Measurements from ENCODE around the gene TNK1.

The TNK1 gene

DNA sequence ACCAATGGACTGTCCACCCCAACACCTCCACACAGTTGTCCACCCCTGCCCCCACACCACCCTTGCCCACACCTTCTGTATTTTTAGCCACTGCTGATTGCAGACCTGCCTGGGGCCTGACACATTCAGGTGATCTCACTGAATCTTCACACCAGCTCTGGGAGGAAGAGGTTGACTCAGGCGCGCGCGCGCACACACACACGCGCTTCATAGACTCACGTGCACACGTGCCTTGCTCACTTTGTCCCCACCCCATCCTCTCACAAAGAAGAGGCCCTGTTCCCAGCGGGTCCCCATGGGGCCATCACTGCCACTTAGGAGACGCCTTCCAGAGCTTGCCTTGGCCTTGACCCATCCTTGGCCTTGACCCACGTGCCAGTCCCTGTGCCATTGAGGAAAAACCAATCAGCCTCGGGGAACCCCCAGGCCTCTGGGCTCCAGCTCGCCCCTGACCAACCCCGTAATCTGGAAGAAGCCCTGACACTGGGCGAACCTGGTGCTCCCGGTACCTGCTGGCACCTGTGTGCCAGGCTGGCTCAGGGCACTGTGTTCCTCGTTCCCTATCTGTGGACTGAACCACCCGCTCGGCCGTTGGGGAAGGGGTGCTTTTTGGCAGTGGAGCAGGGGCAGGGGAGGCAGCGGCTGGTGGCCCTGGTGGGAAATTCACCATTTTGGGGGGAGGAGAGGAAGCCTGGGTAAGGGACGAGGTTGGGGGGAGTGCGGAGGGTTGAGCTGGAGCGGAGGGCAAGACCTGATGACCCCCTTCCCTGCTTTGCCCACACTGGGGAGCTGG, 29.9 kb downstream of the TNK1 start:
- no peak for DNase-seq (ENCODE audit: low read depth in 2 of 2)

GRCh38 chr17:7411427-7411750, 30.5 kb downstream of the TNK1 start:
- DNase-seq (ENCODE audit: low read depth in 2 of 2): no peak

- DNase-seq (ENCODE audit: low read depth in 2 of 2): no peak
These were observed 32.6 kb downstream of the TNK1 start for GRCh38 chr17:7413346-7413985.

GRCh38 chr17:7414837-7415236, 33.9 kb downstream of the TNK1 start:
- no peak for DNase-seq (ENCODE audit: low read depth in 2 of 2)

GRCh38 chr17:7415784-7416183, 34.9 kb downstream of the TNK1 start:
- DNase-seq (ENCODE audit: low read depth in 2 of 2): no peak

DNA sequence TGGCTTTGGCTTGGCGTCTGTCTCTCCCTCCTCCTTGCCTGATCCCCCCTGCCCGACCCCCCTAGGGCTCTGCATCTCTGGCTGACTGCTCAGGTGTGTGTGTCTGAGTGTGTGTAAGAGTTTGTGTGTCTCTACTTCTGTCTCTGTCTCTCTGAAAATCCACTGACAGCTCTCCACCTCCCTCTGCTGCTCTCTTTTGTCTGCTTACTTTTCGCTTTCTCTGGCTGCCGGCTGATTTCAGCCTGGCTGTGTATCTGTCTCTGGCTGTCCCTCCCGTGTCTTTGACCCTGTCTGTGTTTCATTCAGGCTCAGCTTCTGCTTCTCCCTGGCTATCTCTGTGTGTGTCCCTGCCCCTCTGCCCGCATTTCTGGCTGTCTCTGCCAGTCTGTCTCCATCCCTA, 35.4 kb downstream of the TNK1 start:
- no peak for DNase-seq (ENCODE audit: low read depth in 2 of 2)

DNA sequence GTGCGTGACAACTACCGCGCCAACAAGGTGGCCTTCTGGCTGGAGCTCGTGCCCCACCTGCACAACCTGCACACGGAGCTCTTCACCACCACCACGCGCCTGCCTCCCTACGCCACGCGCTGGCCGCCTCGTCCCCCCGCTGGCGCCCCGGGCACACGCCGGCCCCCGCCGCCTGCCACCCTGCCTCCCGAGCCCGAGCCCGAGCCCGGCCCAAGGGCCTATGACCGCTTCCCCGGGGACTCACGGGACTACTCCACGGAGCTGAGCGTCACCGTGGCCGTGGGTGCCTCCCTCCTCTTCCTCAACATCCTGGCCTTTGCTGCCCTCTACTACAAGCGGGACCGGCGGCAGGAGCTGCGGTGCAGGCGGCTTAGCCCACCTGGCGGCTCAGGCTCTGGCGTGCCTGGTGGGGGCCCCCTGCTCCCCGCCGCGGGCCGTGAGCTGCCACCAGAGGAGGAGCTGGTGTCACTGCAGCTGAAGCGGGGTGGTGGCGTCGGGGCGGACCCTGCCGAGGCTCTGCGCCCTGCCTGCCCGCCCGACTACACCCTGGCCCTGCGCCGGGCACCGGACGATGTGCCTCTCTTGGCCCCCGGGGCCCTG, 36.3 kb downstream of the TNK1 start:
- no peak for DNase-seq (ENCODE audit: low read depth in 2 of 2)

DNA sequence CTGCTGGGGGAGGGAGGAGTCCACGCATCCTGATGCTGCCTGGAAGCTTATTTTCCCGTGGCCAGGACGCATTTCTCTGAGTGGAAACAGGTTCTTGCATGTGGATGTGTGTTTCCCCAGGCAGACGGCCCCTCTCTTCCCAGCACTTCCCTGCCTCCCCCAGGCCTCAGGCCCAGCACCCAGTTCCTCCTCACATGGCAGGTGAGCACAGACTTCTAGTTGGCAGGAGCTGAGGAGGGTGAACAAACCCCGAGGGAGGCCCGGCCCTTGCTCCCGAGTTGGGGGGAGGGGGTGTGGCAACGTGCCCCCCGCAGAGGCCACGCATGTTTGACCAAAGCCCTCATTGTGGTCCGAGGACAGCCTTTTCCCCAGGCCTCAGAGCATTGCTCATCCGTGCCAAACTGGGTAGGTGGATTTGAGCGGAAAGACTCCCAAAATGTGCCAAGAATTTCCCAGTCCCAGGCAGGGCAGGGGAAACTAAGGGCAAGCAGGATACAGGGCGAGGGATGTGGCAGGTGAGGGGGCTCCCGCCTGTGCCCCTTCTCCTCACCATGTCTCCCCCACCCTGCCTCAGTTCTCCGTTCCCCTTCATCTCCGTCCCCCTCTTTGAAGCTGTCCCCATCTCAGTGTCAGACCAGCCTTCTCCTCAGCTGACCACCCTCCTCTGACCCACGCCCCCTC, 37.7 kb downstream of the TNK1 start:
- no peak for DNase-seq (ENCODE audit: low read depth in 2 of 2)

DNA sequence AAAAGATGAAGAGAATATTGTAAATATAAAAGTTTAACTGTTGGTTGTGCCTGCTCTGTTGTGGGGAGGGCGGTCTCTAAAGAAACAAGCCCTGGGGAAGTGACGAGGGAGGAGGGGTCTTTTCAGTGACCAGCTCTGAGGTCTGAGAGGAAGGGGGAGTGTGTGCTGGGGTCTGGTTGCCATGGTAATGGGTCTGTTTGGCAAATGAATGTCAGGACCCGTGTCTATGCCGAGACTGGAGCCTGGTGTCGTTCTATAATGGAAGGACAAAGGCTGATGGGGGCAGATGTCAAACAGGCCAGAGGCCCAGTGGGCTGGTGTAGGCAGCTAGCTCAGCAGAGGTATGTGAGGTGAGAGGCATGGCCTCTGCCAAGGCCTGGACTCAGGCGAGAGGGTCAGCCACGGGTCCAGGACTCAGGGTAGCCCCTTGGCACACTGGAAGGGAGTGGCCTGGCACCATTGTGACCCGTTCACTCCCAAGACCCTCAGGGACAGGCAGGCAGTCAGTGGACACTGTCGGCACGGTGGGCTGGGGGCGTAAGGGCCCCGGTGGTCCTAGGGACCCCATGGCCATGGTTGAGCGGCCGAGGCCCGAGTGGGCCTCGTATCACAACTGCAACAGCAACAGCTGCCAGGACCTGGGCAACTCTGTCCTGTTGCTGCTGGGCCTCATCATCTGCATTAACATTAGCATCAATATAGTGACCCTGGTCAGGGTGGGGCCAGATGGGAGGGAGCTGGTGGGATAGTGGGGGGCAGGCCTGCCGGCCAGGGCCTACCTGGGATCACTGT, 39.1 kb downstream of the TNK1 start, which contains the start of gene SPEM1:
TSS of gene SPEM1 (plus strand) at position 506 of the 792 bp plus-strand sequence. CDS start at position 567, 61 bp downstream.
- DNase-seq (ENCODE audit: low read depth in 2 of 2): no peak

DNA sequence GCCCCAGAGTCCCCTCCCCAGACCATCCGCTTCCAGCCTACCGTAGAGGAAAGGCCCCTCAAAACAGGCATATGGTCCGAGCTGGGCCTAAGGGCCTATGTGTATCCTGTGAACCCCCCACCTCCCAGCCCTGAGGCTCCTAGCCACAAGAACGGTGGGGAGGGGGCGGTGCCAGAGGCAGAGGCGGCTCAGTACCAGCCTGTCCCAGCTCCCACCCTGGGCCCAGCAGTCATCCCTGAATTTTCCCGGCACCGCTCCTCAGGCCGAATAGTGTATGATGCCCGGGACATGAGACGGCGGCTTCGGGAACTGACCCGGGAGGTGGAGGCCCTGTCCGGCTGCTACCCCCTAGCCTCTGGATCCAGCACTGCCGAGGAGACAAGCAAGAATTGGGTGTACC, 40.3 kb downstream of the TNK1 start:
- no peak for DNase-seq (ENCODE audit: low read depth in 2 of 2)

DNA sequence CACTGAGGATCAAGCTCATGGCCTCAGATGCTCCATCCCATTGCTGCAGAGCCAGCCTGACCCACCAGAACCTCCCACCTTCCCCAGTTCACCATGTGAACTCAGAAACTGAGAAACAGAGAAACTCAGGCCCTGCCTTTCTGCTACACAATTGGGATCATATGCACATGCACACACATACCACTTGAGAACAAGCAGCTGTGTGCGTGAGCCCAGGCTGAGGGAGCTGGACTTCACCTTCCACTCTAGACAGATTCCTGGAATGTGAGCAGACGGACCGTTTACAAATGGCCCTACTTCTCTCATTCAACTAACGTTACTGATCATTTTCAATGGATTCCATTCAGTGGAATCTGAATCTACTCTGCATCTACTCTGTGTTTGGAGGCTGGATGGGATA, 42.8 kb downstream of the TNK1 start:
- DNase-seq (ENCODE audit: low read depth in 2 of 2): no peak

GRCh38 chr17:7425316-7425715, 44.4 kb downstream of the TNK1 start, which contains the start of gene SPEM2:
TSS of gene SPEM2 (plus strand) at chr17:7425616. CDS start at chr17:7425689, 73 bp downstream.
- DNase-seq (ENCODE audit: low read depth in 2 of 2): no peak

DNA sequence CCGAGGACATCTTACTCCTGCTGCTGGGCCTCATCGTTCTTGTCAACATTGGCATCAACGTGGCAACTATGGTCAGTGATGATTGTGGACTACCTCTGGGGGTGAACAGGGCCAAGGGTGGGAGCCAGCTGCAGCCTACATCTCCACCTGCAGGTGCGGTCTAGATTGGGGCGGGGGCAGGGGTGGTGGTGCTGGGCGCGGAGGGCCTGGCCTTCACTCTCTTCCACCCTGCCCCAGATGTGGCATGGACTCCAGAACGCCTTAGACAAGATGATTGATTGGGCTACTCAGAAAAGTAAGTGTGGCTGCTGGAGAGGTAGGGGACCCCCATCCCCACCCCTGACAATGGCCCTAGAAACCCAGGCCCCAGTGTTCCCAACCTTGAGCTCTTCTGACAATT, 44.9 kb downstream of the TNK1 start:
- DNase-seq (ENCODE audit: low read depth in 2 of 2): no peak

DNA sequence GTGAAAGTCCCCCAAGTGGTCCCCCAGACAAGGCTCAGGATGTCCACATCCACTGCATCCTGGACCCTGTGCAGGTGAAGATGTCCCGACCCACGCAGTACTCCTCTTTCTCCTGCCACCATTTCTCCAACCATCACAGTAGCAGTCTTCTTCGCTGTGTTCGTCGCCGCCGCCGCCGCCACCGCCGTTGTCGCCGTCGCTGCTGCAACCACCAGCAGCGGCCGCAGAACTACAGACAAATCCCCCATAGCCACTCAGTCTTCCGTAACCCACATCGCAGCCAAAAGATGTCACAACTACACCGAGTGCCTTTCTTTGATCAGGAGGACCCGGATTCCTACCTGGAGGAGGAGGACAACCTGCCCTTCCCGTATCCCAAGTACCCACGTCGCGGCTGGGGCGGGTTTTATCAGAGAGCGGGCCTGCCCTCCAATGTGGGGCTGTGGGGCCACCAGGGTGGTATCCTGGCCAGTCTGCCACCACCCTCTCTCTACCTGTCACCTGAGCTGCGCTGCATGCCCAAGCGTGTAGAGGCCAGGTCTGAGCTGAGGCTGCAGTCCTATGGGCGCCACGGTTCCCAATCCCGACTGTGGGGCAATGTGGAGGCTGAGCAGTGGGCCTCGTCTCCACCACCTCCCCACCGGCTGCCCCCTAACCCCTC, 45.4 kb downstream of the TNK1 start:
- no peak for DNase-seq (ENCODE audit: low read depth in 2 of 2)

DNA sequence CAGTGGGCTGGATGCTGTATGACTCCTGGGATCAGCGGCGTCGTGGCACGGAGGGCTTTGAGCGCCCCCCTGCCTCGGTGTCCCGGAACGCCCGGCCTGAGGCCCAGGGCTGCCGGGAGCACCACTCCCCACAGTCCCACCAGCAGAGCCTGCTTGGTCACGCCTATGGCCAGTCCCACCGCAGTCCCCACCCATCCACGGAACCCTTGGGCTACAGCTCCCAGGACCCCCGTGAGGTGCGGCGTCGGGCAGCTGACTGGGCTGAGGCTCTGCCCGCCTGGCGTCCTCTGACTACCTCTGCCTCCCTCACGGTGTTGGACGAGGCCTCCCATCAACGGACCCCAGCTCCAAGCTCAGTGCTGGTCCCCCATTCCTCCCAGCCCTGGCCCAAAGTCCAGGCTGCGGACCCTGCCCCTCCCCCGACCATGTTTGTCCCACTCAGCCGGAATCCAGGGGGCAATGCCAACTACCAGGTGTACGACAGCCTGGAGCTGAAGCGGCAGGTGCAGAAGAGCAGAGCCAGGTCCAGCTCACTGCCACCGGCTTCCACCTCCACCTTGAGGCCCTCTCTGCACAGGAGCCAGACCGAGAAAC, 46.1 kb downstream of the TNK1 start:
- no peak for DNase-seq (ENCODE audit: low read depth in 2 of 2)

GRCh38 chr17:7427549-7427948, 46.7 kb downstream of the TNK1 start:
- DNase-seq (ENCODE audit: low read depth in 2 of 2): no peak

GRCh38 chr17:7428557-7428956, 47.7 kb downstream of the TNK1 start, which contains the start of gene SPEM3:
TSS of gene SPEM3 (plus strand) at chr17:7428857. CDS start at chr17:7428903, 46 bp downstream.
- no peak for DNase-seq (ENCODE audit: low read depth in 2 of 2)

DNA sequence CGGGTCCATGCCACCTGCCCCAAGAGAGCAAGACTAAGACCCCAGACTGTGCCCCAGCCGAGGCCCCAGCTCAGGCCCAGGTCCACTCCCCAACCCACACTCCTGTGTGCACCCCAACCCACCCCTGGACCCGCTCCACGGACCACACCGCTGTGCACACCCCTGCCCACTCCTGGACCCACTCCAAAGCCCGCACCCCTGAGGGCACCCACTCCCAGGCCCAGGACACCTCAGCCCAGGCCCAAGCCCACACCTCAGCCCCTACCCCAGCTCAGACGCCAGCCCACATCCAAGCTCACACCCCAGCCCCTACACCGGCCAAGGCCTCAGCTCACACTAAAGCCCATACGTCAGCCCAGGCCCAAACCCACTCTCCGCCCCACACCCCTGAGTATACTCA, 48.8 kb downstream of the TNK1 start:
- no peak for DNase-seq (ENCODE audit: low read depth in 2 of 2)

- no peak for DNase-seq (ENCODE audit: low read depth in 2 of 2)
These were observed 50.3 kb downstream of the TNK1 start for GRCh38 chr17:7431231-7431630.

GRCh38 chr17:7432296-7432695, 51.4 kb downstream of the TNK1 start:
- DNase-seq (ENCODE audit: low read depth in 2 of 2): no peak

Data from activated CD4-positive, alpha-beta T cell treated with anti-CD3 and anti-CD28 coated beads for 24 hours (primary cell).